Type B pancreatic cell (in vitro differentiated cells): ENCODE results near the gene AFAP1. TPM values are rescaled to one million over a fixed set of nuclear protein-coding genes. Genes with fewer than 3 reads are reported as not detected.
A peak's percentile ranks its signal among the peaks of the same experiment; 100 is the strongest.

Experiments
- DNase-seq: peaks from one replicate; pipeline ENCODE4 v3.0.0; 2021; ENCODE audit warnings: mixed read lengths; ENCODE audit not compliant: unreplicated experiment; ENCODE audit errors: extremely low spot score
- H3K27ac Mint-ChIP-seq: 2 replicates; pipeline ENCODE4 v1.8.0; 2021; ENCODE audit warnings: mild to moderate bottlenecking, mixed read lengths
- H3K27me3 Mint-ChIP-seq: 2 replicates; pipeline ENCODE4 v1.8.0; 2021; ENCODE audit warnings: mixed read lengths
- H3K36me3 Mint-ChIP-seq: 2 replicates; pipeline ENCODE4 v1.8.0; 2021; ENCODE audit warnings: mixed read lengths
- H3K4me1 Mint-ChIP-seq: one replicate; pipeline ENCODE4 v1.8.0; 2021; ENCODE audit warnings: mixed read lengths; ENCODE audit not compliant: unreplicated experiment
- H3K4me3 Mint-ChIP-seq: 2 replicates; pipeline ENCODE4 v1.8.0; 2021; ENCODE audit warnings: mild to moderate bottlenecking, mixed read lengths
- H3K9me3 Mint-ChIP-seq: 2 replicates; pipeline ENCODE4 v1.8.0; 2021; ENCODE audit warnings: mixed read lengths
- CTCF ChIP-seq: fragments of 200-600 bp; sonication (generic); conservative IDR thresholded peaks from 2 replicates; pipeline ENCODE4 v1.5.0; 2021; ENCODE audit warnings: antibody characterized with exemption, mild to moderate bottlenecking
- total RNA-seq: library from RNA; stranded (reverse); gene quantifications from 2 replicates; pipeline ENCODE4 v1.2.1, GENCODE V29; 2021; ENCODE audit warnings: low replicate concordance

AFAP1 gene
- total RNA-seq, 1 donor from 2014 or later: 36.6 TPM

GRCh38 chr4:7803371-7803770 is 136.3 kb downstream of the AFAP1 start:
- H3K4me1 Mint-ChIP-seq: peaks cover 39% of the 10 kb centered on the region
- H3K4me3 Mint-ChIP-seq: no peak overlapping the region
- H3K27me3 Mint-ChIP-seq: no peaks in the 10 kb centered on the region
- no peak overlapping the region for H3K27ac Mint-ChIP-seq
- TF ChIP-seq CTCF: no peak
- H3K36me3 Mint-ChIP-seq: peaks cover 22% of the 10 kb centered on the region
- no peaks in the 10 kb centered on the region for H3K9me3 Mint-ChIP-seq
- no peak for DNase-seq

GRCh38 chr4:7802093-7802726 is 137.5 kb downstream of the AFAP1 start:
- DNase-seq: peak; percentile 85
- H3K4me3 Mint-ChIP-seq: no peak overlapping the region
- TF ChIP-seq CTCF: peak; percentile 94
- peaks cover 22% of the 10 kb centered on the region for H3K36me3 Mint-ChIP-seq
- no peaks in the 10 kb centered on the region for H3K9me3 Mint-ChIP-seq
- peak overlapping the region; percentile 16 for H3K27ac Mint-ChIP-seq
- H3K4me1 Mint-ChIP-seq: peaks cover 32% of the 10 kb centered on the region
- H3K27me3 Mint-ChIP-seq: no peaks in the 10 kb centered on the region

GRCh38 chr4:7801641-7802040 is 138.0 kb downstream of the AFAP1 start:
- Mint-ChIP-seq H3K9me3 (no peaks in the 10 kb centered on the region), H3K36me3 (peaks cover 26% of the 10 kb centered on the region), H3K27me3 (no peaks in the 10 kb centered on the region), H3K4me3 (no peak overlapping the region), H3K4me1 (peaks cover 26% of the 10 kb centered on the region), H3K27ac (peak overlapping the region; percentile 16)
- no peak for TF ChIP-seq CTCF
- no peak for DNase-seq

- Mint-ChIP-seq H3K4me3 (no peak overlapping the region), H3K36me3 (peaks cover 26% of the 10 kb centered on the region), H3K27me3 (no peaks in the 10 kb centered on the region), H3K4me1 (peaks cover 21% of the 10 kb centered on the region), H3K27ac (no peak overlapping the region), H3K9me3 (no peaks in the 10 kb centered on the region)
- no peak for TF ChIP-seq CTCF
- DNase-seq: no peak
Observed at GRCh38 chr4:7801001-7801400, 138.7 kb downstream of the AFAP1 start.

GRCh38 chr4:7800410-7800809 is 139.3 kb downstream of the AFAP1 start:
- Mint-ChIP-seq H3K27ac (no peak overlapping the region), H3K4me1 (peaks cover 15% of the 10 kb centered on the region), H3K9me3 (no peaks in the 10 kb centered on the region), H3K27me3 (no peaks in the 10 kb centered on the region), H3K4me3 (no peak overlapping the region), H3K36me3 (peaks cover 26% of the 10 kb centered on the region)
- no peak for TF ChIP-seq CTCF
- no peak for DNase-seq
